Upper lobe of left lung (tissue), 6 donors: ENCODE measurements around the gene CACNA2D2. TPM values are rescaled to one million over a fixed set of nuclear protein-coding genes. Genes with fewer than 3 reads are reported as not detected.
A peak's percentile ranks its signal among the peaks of the same experiment; 100 is the strongest.

Experiments
- ATAC-seq, 2 donors: fragments of 200-7000 bp; cut with Tn5 transposase; one replicate each; pipeline ENCODE4 v1.9.1; 2022; ENCODE audit warnings: mild to moderate bottlenecking in 2 of 2, moderate library complexity in 2 of 2; ENCODE audit not compliant: low FRiP score in 2 of 2
- DNase-seq, 2 donors: peaks; one replicate each; pipeline ENCODE4 v3.0.0-alpha.2; 2019 to 2020
- H3K27ac ChIP-seq, 4 donors: fragments of 200-600 bp; sonication (generic); one replicate each; pipeline ENCODE4 v1.5.1; 2016 to 2019
- H3K27me3 ChIP-seq, 4 donors: fragments of 200-600 bp; sonication (generic); one replicate each; pipeline ENCODE4 v1.5.1; 2017 to 2019
- H3K36me3 ChIP-seq, 4 donors: fragments of 200-600 bp; sonication (generic); one replicate each; pipeline ENCODE4 v1.5.1; 2016 to 2019
- H3K4me1 ChIP-seq, 4 donors: fragments of 200-600 bp; sonication (generic); one replicate each; pipeline ENCODE4 v1.5.1; 2018 to 2019
- H3K4me3 ChIP-seq, 4 donors: fragments of 200-600 bp; sonication (generic); one replicate each; pipeline ENCODE4 v1.5.1; 2017 to 2019; ENCODE audit warnings: mild to moderate bottlenecking in 2 of 4, moderate library complexity in 1 of 4
- H3K9me3 ChIP-seq, 4 donors: fragments of 200-600 bp; sonication (generic); one replicate each; pipeline ENCODE4 v1.5.1; 2018 to 2019
- EP300 ChIP-seq, 4 donors: sonication (generic); formaldehyde crosslinking; IDR thresholded peaks; one replicate each; pipeline ENCODE4 v1.5.1; 2017; ENCODE audit warnings: antibody characterized with exemption in 4 of 4, control low read depth in 2 of 4
- POLR2A ChIP-seq, 4 donors: fragments of 450-650 bp; IDR thresholded peaks; one replicate each; pipeline ENCODE4 v1.5.1; 2016 to 2017; ENCODE audit warnings: antibody characterized with exemption in 4 of 4, mild to moderate bottlenecking in 2 of 4
- POLR2AphosphoS5 ChIP-seq, 2 donors: sonication (generic); formaldehyde crosslinking; IDR thresholded peaks; one replicate each; pipeline ENCODE4 v1.5.1; 2017; ENCODE audit warnings: antibody characterized with exemption in 2 of 2
- WGBS, 2 donors: methylation state at CpG; one replicate each; pipeline ENCODE4 v1.1.5; 2017 to 2018; 5-methylcytosine and 5-hydroxymethylcytosine counted together
- small RNA-seq, 4 donors: library from RNA; depleted of rRNA; stranded (forward); fragments of <200 nt; gene quantifications; one replicate each; pipeline ENCODE3, GENCODE V24; 2016
- total RNA-seq, 6 donors: library from RNA; depleted of rRNA in 4 of 6; stranded (reverse); fragments of >200 nt in 4 of 6; gene quantifications; one replicate each; pipeline versions ENCODE4 v1.1.0 to v1.2.1, GENCODE V29; 2016 to 2021
- TF ChIP-seq, protein P1 (sequence below), 6 experiments: fragments of 450-650 bp in 4 of 6; fragments of 200-600 bp in 2 of 6; sonication (generic) in 2 of 6; IDR thresholded peaks; one replicate each; pipeline ENCODE4 v1.5.1; 2016 to 2019; ENCODE audit warnings: antibody characterized with exemption in 6 of 6
- donor health status: DM: no; HTN: no; CAD: no; lungs with moderate emphysema.
- donor health status: DM: no; HTN: yes; CAD: no; lungs with severe emphysema.

CACNA2D2 gene
- total RNA-seq, 6 donors from 2014 or later, result 71.5 to 213 (median 113) TPM

DNA sequence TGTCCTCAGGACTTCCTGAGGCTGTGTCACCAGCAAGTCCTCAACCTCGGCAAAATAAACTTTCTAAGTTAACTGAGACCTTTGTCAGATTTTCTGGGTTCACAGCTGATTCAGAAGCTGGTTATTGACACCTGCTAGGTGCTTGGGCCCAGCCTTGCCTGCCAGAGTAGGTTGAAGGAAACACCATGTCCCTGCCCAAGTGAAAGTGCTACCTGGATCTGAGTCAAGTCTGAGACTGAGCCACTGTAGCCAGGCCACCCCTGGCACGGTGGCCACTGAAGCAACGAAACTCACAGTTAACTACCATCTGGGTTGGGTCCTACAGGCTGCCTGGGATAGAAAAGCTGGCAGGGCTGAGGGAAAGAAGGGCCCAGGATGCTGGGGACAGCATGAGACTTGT, 189.1 kb downstream of the CACNA2D2 start:
- H3K27me3 ChIP-seq, result no peaks in the 10 kb centered on the region
- peaks cover 13 to 47% (median 24%) of the 10 kb centered on the region in 4 donors for H3K36me3 ChIP-seq
- no peaks in the 10 kb centered on the region for H3K9me3 ChIP-seq
- H3K4me3 ChIP-seq, result no peak overlapping the region
- peak overlapping the region; percentile 37 to 97 (median 84) for H3K27ac ChIP-seq
- ATAC-seq (no peak), DNase-seq (peak in 1 of 2 donors; percentile 78)
- 31 to 52% methylated on average over 3 of the region's 3 CpGs for WGBS, 2 donors
- peaks cover 60 to 73% (median 66%) of the 10 kb centered on the region in 4 donors for H3K4me1 ChIP-seq
- no peak for TF ChIP-seq POLR2A (IDR thresholded peaks at IDR 0.05)
- no peak for TF ChIP-seq POLR2AphosphoS5 (IDR thresholded peaks at IDR 0.05)
- TF ChIP-seq, protein P1, sequence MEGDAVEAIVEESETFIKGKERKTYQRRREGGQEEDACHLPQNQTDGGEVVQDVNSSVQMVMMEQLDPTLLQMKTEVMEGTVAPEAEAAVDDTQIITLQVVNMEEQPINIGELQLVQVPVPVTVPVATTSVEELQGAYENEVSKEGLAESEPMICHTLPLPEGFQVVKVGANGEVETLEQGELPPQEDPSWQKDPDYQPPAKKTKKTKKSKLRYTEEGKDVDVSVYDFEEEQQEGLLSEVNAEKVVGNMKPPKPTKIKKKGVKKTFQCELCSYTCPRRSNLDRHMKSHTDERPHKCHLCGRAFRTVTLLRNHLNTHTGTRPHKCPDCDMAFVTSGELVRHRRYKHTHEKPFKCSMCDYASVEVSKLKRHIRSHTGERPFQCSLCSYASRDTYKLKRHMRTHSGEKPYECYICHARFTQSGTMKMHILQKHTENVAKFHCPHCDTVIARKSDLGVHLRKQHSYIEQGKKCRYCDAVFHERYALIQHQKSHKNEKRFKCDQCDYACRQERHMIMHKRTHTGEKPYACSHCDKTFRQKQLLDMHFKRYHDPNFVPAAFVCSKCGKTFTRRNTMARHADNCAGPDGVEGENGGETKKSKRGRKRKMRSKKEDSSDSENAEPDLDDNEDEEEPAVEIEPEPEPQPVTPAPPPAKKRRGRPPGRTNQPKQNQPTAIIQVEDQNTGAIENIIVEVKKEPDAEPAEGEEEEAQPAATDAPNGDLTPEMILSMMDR (IDR thresholded peaks at IDR 0.05), result no peak
- no peak for TF ChIP-seq EP300 (IDR thresholded peaks at IDR 0.05)

Small RNA genes lying within 50 kb of the gene (small RNA-seq; reads per million reads assigned to genes)
- 0 to 0.22 (median 0.06) reads per million in 4 donors for gene RNA5SP131

Other genes with a start within 250 kb of the CACNA2D2 start
- gene SEMA3B, start 234.5 kb downstream of the CACNA2D2 start, total RNA-seq, result 100 to 1,000 TPM in 5 of 6 donors, 10 to 100 TPM in 1; 98.3 to 242 (median 122) TPM
- gene LSMEM2, start 224.5 kb downstream of the CACNA2D2 start, total RNA-seq, result under 1 TPM in 2 of 6 donors, not detected in 4; 0.14 to 0.59 TPM
- gene IFRD2, start 211.2 kb downstream of the CACNA2D2 start, total RNA-seq, result 100 to 1,000 TPM in 2 of 6 donors, 10 to 100 TPM in 4; 45.4 to 126 (median 77.5) TPM
- gene HYAL3, start 204.2 kb downstream of the CACNA2D2 start, total RNA-seq, result 1 to 10 TPM in 5 of 6 donors, under 1 TPM in 1; 0.33 to 5.7 (median 3.1) TPM
- 10 to 100 TPM; 12.1 to 34.5 (median 15.1) TPM for gene NAA80, start 204.2 kb downstream of the CACNA2D2 start, total RNA-seq
- gene HYAL1, start 200.1 kb downstream of the CACNA2D2 start, total RNA-seq, result 10 to 100 TPM; 22.0 to 99.1 (median 63.0) TPM
- gene HYAL2, start 180.9 kb downstream of the CACNA2D2 start, total RNA-seq, result 100 to 1,000 TPM; 120 to 389 (median 226) TPM
- gene TUSC2, start 175.4 kb downstream of the CACNA2D2 start, total RNA-seq, result 10 to 100 TPM; 16.8 to 36.1 (median 25.0) TPM
- 10 to 100 TPM; 42.7 to 78.9 (median 47.7) TPM for gene RASSF1, start 162.8 kb downstream of the CACNA2D2 start, total RNA-seq
- 10 to 100 TPM in 5 of 6 donors, 1 to 10 TPM in 1; 3.1 to 98.7 (median 31.5) TPM for gene ZMYND10, start 157.9 kb downstream of the CACNA2D2 start, total RNA-seq
- gene NPRL2, start 152.9 kb downstream of the CACNA2D2 start, total RNA-seq, result 10 to 100 TPM; 15.0 to 41.9 (median 17.3) TPM
- 10 to 100 TPM; 13.2 to 35.4 (median 26.8) TPM for gene CYB561D2, start 152.8 kb downstream of the CACNA2D2 start, total RNA-seq
- 10 to 100 TPM; 39.8 to 68.1 (median 46.5) TPM for gene TMEM115, start 144.1 kb downstream of the CACNA2D2 start, total RNA-seq
- 1 to 10 TPM; 4.7 to 7.5 (median 5.7) TPM for gene C3orf18, start 64.1 kb upstream of the CACNA2D2 start, total RNA-seq
- gene HEMK1, start 65.9 kb upstream of the CACNA2D2 start, total RNA-seq, result 10 to 100 TPM in 3 of 6 donors, 1 to 10 TPM in 3; 5.0 to 25.3 (median 9.6) TPM
- 10 to 100 TPM; 35.8 to 66.9 (median 43.1) TPM for gene CISH, start 108.1 kb upstream of the CACNA2D2 start, total RNA-seq
- gene MAPKAPK3, start 113.5 kb upstream of the CACNA2D2 start, total RNA-seq, result 100 to 1,000 TPM in 1 of 6 donors, 10 to 100 TPM in 5; 30.2 to 102 (median 70.1) TPM
- 1 to 10 TPM in 2 of 6 donors, under 1 TPM in 4; 0.15 to 3.1 (median 0.88) TPM for gene DOCK3, start 171.3 kb upstream of the CACNA2D2 start, total RNA-seq